Fibroblast of peridontal ligament (primary cell): ENCODE data around the gene S100Z.
"Not testable (repeated sequence)": the region's sequence is repeated elsewhere in the genome, so short reads cannot be mapped to it uniquely, and the experiment has no call there.

Source experiments
- DNase-seq: peaks from one replicate; pipeline ENCODE4 v3.0.0-alpha.2; 2010; ENCODE audit errors: extremely low read depth

Gene S100Z

GRCh38 chr5:76849419-76850291, at the start of gene S100Z:
Gene S100Z (plus strand): TSS chr5:76850014. CDS start chr5:76875360, 25,346 bp downstream.
- DNase-seq = no peak

- DNase-seq = no peak
Measured at GRCh38 chr5:76800579-76800978, 49.2 kb upstream of the S100Z start.

- DNase-seq = peak; percentile 63
Measured at GRCh38 chr5:76801159-76801802, 48.5 kb upstream of the S100Z start.

DNA sequence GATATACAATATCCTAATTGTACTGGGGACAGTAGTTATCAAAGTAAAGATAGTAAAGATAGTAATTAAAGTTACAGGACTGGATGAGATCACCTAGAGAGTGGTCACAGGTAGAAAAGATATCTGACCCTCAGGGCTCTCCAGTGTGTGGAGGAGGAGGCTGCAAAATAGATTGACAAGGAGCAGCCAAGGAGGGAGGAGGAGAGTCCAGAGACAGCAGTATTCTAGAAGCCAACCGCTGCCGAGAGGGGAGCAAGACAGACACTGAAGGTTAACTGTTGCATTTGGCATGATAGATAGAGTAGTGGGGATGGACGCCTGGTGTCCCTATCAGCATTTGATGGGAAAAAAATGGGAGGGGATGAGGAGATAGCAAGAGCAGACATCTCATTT, 48.0 kb upstream of the S100Z start:
- DNase-seq = no peak

DNA sequence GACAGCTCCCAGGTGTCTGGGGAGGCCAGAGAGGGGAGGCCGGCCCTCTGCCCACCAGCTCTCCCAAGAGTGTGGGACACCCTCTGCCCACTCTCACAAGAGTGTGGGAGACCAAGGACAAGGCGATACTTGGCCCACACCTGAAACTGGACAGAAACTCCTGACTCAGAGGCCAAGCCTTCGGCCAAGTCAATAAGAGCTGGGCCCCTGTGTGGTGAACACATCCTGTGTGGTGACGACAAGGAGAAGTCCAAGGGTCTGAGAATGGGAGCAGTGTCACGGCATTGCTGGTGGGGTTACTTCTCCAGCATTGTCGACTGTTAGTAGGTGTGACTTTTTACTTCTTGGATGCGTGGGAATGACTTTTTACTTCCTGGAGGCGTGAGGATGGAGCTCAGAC, 45.5 kb upstream of the S100Z start:
- no peak for DNase-seq

DNA sequence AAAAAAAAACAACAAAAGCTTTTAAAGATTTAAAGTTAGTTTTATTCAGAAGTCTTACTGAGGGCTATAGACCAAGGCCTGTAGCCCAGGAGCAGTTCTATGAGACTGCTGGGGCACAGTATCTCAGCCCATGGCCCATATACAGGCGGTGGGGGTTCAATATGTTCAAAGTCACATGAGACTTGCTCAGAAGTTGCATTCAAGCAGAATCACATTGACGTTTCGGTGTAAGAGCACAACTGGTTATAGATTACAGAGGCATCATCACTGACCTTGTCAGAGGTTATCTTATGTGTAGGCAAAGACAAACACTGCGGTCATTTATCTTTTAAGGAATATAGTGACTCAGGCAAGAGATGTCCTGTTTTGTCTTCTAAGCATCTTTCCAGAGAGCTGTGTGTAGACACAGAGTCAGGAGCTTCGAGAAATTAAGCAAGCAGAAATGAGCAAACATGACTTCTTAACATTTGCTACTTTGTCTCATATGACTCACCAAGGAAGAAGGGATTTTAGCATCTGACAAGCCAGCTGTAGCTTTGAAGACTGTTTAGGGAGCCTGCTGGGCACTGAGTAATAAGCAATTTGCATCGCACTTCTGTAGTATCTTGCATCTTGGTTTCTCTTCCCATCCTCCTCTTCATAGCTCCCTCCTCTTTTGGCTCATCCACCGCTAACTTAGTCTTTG, 43.9 kb upstream of the S100Z start:
- peak; percentile 94 for DNase-seq

DNA sequence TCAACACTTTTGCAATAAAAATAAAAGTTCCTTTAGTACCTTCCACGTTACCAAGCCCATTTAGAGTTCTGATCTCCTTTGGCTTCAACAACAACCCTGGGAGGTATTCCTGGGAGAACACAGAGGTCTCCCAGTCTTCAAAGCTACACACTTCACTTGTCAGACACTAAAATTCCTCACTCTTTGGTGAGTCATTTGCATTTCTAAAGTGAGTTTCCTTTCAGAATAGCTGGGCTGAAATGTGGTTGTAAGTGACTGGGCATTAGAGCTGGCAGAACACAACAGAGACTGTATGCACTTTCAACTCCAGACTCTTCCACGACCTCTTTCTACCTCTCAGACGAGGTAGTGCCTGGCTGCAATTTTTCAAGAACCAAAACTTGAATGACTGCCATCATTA, 42.5 kb upstream of the S100Z start:
- DNase-seq = peak; percentile 64

- no peak for DNase-seq
Measured at GRCh38 chr5:76808141-76808691, 41.6 kb upstream of the S100Z start.

GRCh38 chr5:76809141-76809540, 40.7 kb upstream of the S100Z start:
- DNase-seq = no peak

DNA sequence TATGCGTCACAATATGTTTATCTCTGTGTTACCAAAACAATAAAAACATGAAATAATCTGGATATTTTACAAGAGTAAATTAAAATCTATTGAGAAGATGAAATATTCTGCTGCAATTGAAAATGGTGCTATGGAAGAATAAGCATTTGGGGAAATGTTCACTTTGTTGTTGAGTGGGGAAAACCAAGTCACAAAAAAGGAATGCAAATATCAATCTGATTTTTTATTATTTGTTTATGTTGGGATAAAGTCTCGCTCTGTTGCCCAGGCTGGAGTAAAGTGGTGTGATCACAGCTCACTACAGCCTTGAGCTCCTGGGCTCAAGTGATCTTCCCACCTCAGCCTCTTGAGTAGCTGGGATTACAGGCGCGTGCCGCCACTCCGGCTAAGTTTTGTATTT, 39.6 kb upstream of the S100Z start:
- DNase-seq = no peak

DNA sequence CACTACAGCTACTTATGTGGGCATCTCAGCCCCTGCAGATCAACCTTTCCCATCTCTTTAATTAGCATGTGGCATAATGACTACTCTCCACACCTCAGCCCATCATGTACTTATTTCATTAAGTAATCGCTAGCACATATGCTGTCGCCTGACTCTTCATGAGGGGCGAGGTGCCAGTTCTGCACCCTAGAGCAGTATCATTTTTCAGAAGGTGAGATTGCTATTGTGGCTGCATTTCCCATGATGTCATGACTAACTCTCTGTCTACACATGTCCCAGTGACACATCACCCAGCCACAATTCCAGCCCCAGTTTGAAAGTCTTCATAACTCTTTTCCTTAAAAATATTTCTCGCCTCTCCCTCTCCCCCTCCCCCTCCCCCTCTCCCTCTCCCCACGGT, 38.6 kb upstream of the S100Z start:
- DNase-seq = no peak

DNA sequence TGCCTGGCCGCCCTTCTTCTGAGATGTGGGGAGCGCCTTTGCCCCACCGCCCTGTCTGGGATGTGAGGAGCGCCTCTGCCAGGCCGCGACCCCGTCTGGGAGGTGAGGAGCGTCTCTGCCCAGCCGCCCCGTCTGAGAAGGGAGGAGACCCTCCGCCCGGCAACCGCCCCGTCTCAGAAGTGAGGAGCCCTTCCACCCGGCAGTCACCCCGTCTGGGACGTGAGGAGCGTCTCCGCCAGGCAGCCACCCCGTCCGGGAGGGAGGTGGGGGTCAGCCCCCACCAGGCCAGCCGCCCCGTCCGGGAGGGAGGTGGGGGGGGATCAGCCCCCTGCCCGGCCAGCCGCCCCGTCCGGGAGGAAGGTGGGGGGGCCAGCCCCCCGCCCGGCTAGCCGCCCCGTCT, 37.6 kb upstream of the S100Z start:
- not testable (repeated sequence) for DNase-seq

DNA sequence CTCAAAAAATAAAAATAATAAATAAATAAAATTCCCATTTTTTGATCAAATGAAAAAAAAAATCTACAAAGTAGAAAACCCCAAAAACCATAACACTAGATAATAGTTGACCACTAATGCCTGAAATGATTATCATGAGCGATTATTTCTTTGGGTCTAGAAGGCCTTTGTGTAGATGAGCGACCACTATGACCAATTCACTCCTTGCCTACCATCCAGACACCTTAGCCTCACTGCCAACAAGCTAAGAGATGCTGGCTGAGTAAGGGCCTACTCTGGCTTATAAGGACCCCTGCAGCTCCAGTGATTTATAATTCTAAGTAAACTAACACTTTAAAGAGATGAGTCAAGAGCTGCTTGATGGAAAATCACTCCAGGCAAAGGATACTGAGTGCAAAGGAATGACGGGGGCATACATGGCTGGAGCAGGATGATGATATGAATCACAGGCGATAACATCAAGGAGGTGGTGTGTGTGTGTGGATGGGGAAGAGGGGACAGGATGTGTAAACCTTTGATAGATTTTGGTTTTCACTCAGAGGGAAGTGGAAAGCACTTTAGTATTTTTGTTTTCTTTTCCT, 35.7 kb upstream of the S100Z start:
- peak; percentile 65 for DNase-seq

DNA sequence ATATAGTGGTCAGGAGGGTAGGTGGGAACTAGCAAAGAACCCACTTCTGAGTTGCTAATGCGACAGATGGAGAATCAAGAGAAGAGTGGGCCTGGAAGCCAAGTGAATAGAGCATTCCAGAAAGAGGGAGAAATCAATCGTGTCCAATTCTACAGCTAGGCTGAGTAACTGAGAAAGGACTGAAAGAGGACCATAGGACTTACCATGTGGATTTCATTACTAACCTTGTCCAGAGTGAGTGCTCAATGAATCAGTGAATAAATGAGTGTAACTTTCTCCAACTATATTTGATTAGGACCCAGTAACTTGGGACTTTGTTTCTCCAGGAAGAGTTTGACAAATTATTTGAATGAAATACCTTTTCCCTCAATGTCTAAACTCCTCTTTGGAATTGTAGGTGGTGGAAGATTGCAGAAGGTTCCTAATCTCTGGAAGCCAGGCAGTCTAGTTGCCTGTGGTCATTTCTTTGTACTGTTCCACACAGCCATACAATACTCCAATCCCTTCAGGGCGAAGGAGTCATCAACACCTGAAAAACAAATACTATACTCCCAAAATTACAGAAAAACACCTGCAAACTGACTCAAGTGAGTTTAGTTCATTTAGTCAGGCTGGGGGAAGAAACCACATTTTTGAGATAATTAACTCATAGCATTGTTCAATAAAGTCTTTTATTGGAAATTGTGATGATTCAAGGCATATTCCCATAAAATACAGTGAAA, 33.5 kb upstream of the S100Z start:
- DNase-seq = peak; percentile 71

- peak; percentile 41 for DNase-seq
Measured at GRCh38 chr5:76818844-76819831, 30.7 kb upstream of the S100Z start, which contains the start of gene F2RL1. Gene F2RL1 (plus strand): TSS chr5:76819030. CDS start chr5:76819183, 153 bp downstream.

GRCh38 chr5:76819851-76820525, 29.8 kb upstream of the S100Z start:
- DNase-seq = no peak

DNA sequence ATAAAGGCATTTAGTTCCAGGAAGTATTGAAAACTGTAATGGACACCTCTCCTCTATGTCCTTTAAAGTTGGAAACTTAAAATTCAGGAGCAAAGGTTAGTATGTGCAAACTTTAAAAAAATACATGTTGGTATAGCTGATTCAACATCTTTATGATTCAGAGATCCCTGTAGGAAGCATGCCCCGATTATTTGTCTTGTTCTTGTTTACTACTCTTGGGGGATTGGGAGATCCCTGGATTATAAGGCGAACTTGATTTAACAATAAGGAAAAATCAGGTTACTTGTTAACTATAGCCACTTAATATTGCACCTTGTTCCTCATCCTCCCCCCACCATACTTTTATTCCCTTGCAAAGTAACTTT, 29.3 kb upstream of the S100Z start:
- DNase-seq = no peak

DNA sequence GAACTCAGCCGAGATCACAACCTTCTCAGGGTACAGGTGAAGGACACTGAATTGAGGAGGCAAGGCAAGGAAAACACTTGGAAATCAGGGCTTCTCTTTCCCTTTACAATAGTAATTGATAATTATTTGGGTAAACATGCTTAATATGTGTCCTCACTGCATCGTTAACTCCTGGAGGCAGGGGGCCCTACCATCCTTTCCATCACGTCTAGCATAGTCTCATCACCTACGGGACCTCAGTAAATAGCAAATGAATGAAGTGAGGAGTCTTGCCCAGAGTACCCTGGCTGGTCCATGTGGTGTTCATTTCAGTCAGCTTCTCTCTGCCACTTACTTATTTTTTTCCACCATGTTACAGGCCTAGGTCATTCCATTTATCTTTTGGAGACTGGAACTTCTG, 28.7 kb upstream of the S100Z start:
- DNase-seq = no peak

DNA sequence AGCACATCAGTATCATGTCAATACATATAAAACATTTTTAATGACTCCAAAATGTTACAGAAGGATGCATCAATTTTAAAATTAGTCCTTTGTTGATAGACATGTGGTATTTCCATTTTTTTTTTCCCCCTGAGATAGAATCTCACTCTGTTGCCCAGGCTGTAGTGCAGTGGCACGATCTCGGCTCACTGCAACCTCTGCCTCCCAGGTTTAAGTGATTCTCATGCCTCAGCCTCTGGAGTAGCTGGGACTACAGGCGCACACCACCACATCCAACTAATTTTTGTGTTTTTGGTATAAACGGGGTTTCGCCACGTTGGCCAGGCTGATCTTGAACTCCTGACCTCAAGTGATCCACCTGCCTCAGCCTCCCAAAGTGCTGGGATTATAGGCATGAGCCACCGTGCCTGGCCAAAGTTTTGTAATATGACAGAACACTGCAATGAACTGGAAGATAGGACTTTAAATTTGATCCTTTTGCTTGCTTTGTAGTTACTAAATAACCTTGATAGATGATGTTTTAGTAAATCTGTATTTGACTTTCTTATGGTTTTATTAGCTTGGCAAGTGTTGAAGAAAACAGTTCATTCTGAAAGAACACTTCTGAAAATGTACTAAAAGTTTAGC, 27.6 kb upstream of the S100Z start:
- not testable (repeated sequence) for DNase-seq
